K562 (cell line): ENCODE results near the gene SH3BP5. TPM values are rescaled to one million over a fixed set of nuclear protein-coding genes. Genes with fewer than 3 reads are reported as not detected.
A peak's percentile ranks its signal among the peaks of the same experiment; 100 is the strongest.

ENCODE experiments used
- ARID1B ChIP-seq: fragments of 450-650 bp; IDR thresholded peaks from 2 replicates; pipeline ENCODE4 v1.6.1; 2016; ENCODE audit warnings: antibody characterized with exemption, mild to moderate bottlenecking, inconsistent platforms
- CBX3 ChIP-seq, 2 experiments: IDR thresholded peaks; 1 replicate in 1 of 2; 2 replicates in 1 of 2; pipeline ENCODE4 v1.6.1; 2012; ENCODE audit warnings: inconsistent platforms in 2 of 2, low read length in 2 of 2, borderline replicate concordance in 1 of 2, control low read depth in 1 of 2
- CEBPB ChIP-seq: fragments of 450-650 bp; IDR thresholded peaks from 2 replicates; pipeline ENCODE4 v1.6.1; 2016; ENCODE audit warnings: missing genetic modification characterization, missing compliant biosample characterization
- CREB1 ChIP-seq, 2 experiments: sonication (generic) in 1 of 2; formaldehyde crosslinking in 1 of 2; IDR thresholded peaks; 2 replicates each; pipeline versions ENCODE4 v1.6.1 to v1.8.0; 2012 to 2022; ENCODE audit warnings: inconsistent platforms in 1 of 2, mild to moderate bottlenecking in 1 of 2, missing genetic modification reagents in 1 of 2, moderate library complexity in 1 of 2
- DPF2 ChIP-seq: fragments of 450-650 bp; IDR thresholded peaks from 2 replicates; pipeline ENCODE4 v1.6.1; 2016
- ELF4 ChIP-seq: fragments of 450-650 bp; formaldehyde crosslinking; IDR thresholded peaks from 2 replicates; pipeline ENCODE4 v1.4.0; 2022; ENCODE audit warnings: missing genetic modification characterization
- FOXJ2 ChIP-seq: fragments of 200-800 bp; sonication (Bioruptor generic); IDR thresholded peaks from 2 replicates; pipeline ENCODE4 v1.6.1; 2016; ENCODE audit warnings: missing genetic modification characterization, missing compliant biosample characterization
- FOXP1 ChIP-seq: sonication (generic); formaldehyde crosslinking; IDR thresholded peaks from 2 replicates; pipeline ENCODE4 v1.8.0; 2022; ENCODE audit warnings: mild to moderate bottlenecking, missing genetic modification reagents
- KHSRP ChIP-seq: fragments of 450-650 bp; IDR thresholded peaks from 2 replicates; pipeline ENCODE4 v1.6.1; 2017
- MEF2A ChIP-seq: IDR thresholded peaks from 2 replicates; pipeline ENCODE4 v1.6.1; 2011; ENCODE audit warnings: low read depth, mild to moderate bottlenecking, low read length, moderate library complexity; ENCODE audit not compliant: control insufficient read depth
- MYC ChIP-seq, 2 experiments: fragments of 250-450 bp in 1 of 2; sonication (Bioruptor Pico) in 1 of 2; IDR thresholded peaks; 2 replicates each; pipeline versions ENCODE4 v1.5.1 to v1.6.1; 2012 to 2021; ENCODE audit warnings: low read depth in 2 of 2, borderline replicate concordance in 1 of 2, improper control_type of control experiment in 1 of 2, low read length in 1 of 2, mild to moderate bottlenecking in 1 of 2, moderate library complexity in 1 of 2
- NBN ChIP-seq: fragments of 450-650 bp; IDR thresholded peaks from 2 replicates; pipeline ENCODE4 v1.6.1; 2016; ENCODE audit warnings: low read depth, mild to moderate bottlenecking
- NCOR1 ChIP-seq: fragments of 450-650 bp; IDR thresholded peaks from 2 replicates; pipeline ENCODE4 v1.6.1; 2016; ENCODE audit warnings: mild to moderate bottlenecking, moderate library complexity
- PCBP2 ChIP-seq: fragments of 200-400 bp; formaldehyde crosslinking; IDR thresholded peaks from 2 replicates; pipeline ENCODE4 v1.6.1; 2018; ENCODE audit warnings: low read length, low read depth, mild to moderate bottlenecking, moderate library complexity; ENCODE audit not compliant: poor library complexity, severe bottlenecking
- POLR2AphosphoS5 ChIP-seq: IDR thresholded peaks from 2 replicates; pipeline ENCODE4 v1.6.1; 2011; ENCODE audit warnings: mild to moderate bottlenecking, low read depth, low read length, moderate library complexity; ENCODE audit not compliant: control insufficient read depth, insufficient read depth
- RNF2 ChIP-seq: sonication (generic); IDR thresholded peaks from 2 replicates; pipeline ENCODE4 v1.6.1; 2016
- SMARCA4 ChIP-seq: fragments of 450-650 bp; IDR thresholded peaks from 2 replicates; pipeline ENCODE4 v1.6.1; 2016
- TCF3 ChIP-seq: sonication (generic); formaldehyde crosslinking; IDR thresholded peaks from 2 replicates; pipeline ENCODE4 v1.4.0; 2020; ENCODE audit warnings: mild to moderate bottlenecking, missing genetic modification reagents
- TEAD4 ChIP-seq, 2 experiments: sonication (generic) in 1 of 2; formaldehyde crosslinking in 1 of 2; IDR thresholded peaks; 2 replicates each; pipeline versions ENCODE4 v1.6.1 to v1.8.0; 2012 to 2022; ENCODE audit warnings: borderline replicate concordance in 1 of 2, inconsistent platforms in 1 of 2, low read length in 1 of 2, mild to moderate bottlenecking in 1 of 2, missing genetic modification reagents in 1 of 2
- TFAM ChIP-seq: fragments of 250-450 bp; sonication (Bioruptor Pico); conservative IDR thresholded peaks from 2 replicates; pipeline ENCODE4 v1.5.0; 2021; ENCODE audit warnings: mild to moderate bottlenecking, moderate library complexity
- ZKSCAN1 ChIP-seq: fragments of 150-350 bp; IDR thresholded peaks from 2 replicates; pipeline ENCODE4 v1.6.1; 2016; ENCODE audit warnings: low read depth, low read length
- ZNF174 ChIP-seq: fragments of 250-450 bp; sonication (Bioruptor Pico); IDR thresholded peaks from 2 replicates; pipeline ENCODE4 v1.4.0; 2020; ENCODE audit warnings: mild to moderate bottlenecking
- ZNF24 ChIP-seq: fragments of 450-650 bp; IDR thresholded peaks from 2 replicates; pipeline ENCODE4 v1.6.1; 2016
- ZNF282 ChIP-seq: sonication (generic); formaldehyde crosslinking; IDR thresholded peaks from 2 replicates; pipeline ENCODE4 v1.8.1; 2023; ENCODE audit warnings: missing genetic modification reagents
- ZNF668 ChIP-seq: fragments of 250-450 bp; sonication (Bioruptor Pico); IDR thresholded peaks from 2 replicates; pipeline ENCODE4 v1.8.0; 2022; ENCODE audit warnings: mild to moderate bottlenecking, inconsistent platforms
- polyA plus RNA-seq, 8 experiments: library from polyadenylated mRNA; depleted of rRNA in 4 of 8; stranded (reverse) in 5 of 8; unstranded in 3 of 8; fragments of >200 nt; fragmentation: Nextera tagmentation in 2 of 8; fragmentation: Illumina TruSeq in 1 of 8; extraction: Ambion mirVana in 2 of 8; extraction: Trizol in 1 of 8; gene quantifications; 2 replicates each; pipeline versions ENCODE4 v1.2.1 to v1.2.3, GENCODE V29; 2011 to 2014; ENCODE audit warnings: inconsistent platforms in 1 of 8, missing spikeins in 1 of 8
- total RNA-seq, 7 experiments: library from RNA; depleted of rRNA in 6 of 7; stranded (reverse); fragments of >200 nt in 6 of 7; fragmentation: Illumina TruSeq in 2 of 7; extraction: Trizol in 2 of 7; gene quantifications; 2 replicates each; pipeline versions ENCODE4 v1.2.1 to v1.2.3, GENCODE V29; 2011 to 2021; ENCODE audit warnings: low replicate concordance in 1 of 7
- TF ChIP-seq, protein P1 (sequence below): sonication (generic); formaldehyde crosslinking; IDR thresholded peaks from 2 replicates; pipeline ENCODE4 v1.5.0; 2020; ENCODE audit warnings: missing genetic modification reagents
- TF ChIP-seq, protein P2 (sequence below): sonication (generic); formaldehyde crosslinking; IDR thresholded peaks from 2 replicates; pipeline ENCODE4 v1.8.0; 2022; ENCODE audit warnings: missing genetic modification reagents, mild to moderate bottlenecking, moderate library complexity, borderline replicate concordance
- TF ChIP-seq, protein P3 (sequence below): sonication (generic); formaldehyde crosslinking; IDR thresholded peaks from 2 replicates; pipeline ENCODE4 v1.8.0; 2022; ENCODE audit warnings: mild to moderate bottlenecking, low read depth, missing genetic modification reagents

Gene SH3BP5
- total and polyA plus RNA-seq, 9 of the 15 experiments (the other 6 are each of a cell fraction or from before 2014, with no cell fraction given), result 2.9 to 29.0 (median 14.9) TPM

DNA sequence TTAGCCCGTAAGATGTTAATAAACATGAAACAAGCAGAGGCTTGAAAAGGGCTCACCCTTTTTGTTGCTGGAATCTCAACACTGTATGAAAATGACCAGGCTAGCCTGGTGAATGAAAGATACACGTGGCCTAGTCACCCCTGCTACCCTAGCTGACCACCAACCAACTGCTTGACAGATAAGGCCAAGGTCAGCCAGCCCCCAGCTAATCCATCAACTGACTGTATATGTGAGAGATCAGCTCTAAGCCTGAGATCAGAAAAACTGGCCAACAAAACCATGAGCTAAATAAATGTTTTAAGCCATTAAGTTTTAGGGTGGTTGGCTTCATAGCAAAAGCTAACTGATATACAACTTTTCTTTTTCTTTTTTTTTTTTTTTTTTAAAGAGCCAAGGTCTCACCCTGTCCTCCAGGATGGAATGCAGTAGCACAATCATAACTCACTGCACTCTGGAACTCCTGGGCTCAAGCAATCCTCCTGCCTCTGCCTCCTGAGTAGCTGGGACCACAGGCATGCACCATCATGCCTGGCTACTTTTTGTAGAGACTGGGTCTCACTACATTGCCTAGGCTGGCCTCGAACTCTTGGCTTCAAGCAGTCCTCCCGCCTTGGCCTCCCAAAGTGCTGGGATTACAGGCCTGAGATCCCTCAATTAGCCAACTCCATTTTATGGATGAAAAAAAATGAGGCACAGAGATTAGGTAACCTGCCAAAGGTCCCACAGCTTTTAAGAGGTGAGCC is 34.6 kb downstream of the SH3BP5 start (continued):
- TF ChIP-seq MEF2A (no peak), KHSRP (no peak), TEAD4 (IDR thresholded peaks at IDR 0.05; ENCODE audit: low read length) (peak; percentile 87), TEAD4 (CRISPR knock-in tag; IDR thresholded peaks at IDR 0.05; ENCODE audit: borderline replicate concordance) (no peak), TCF3 (CRISPR knock-in tag) (peak; percentile 81), NCOR1 (peak; percentile 75), NBN (no peak), FOXJ2 (tag) (no peak), ARID1B (peak; percentile 76), ZKSCAN1 (0 out of 2 replicates have a peak, but pooled peaks have one; percentile 34), FOXP1 (CRISPR knock-in tag) (no peak), SMARCA4 (peak; percentile 41; the same call in 1 of the 2 replicates), POLR2AphosphoS5 (peak; percentile 76; the same call in 1 of the 2 replicates), DPF2 (peak; percentile 79), ZNF282 (no peak), ZNF668 (no peak), ZNF24 (0 out of 2 replicates have a peak, but pooled peaks have one; percentile 10), PCBP2 (no peak), CREB1 (IDR thresholded peaks at IDR 0.05) (peak; percentile 36; the same call in 1 of the 2 replicates), CREB1 (CRISPR knock-in tag; IDR thresholded peaks at IDR 0.05) (no peak), CEBPB (tag) (no peak), ZNF174 (CRISPR knock-in tag) (no peak), RNF2 (peak; percentile 79; the same call in 1 of the 2 replicates), ELF4 (no peak), MYC (IDR thresholded peaks at IDR 0.05; ENCODE audit: low read depth, low read length) (peak; percentile 81), MYC (CRISPR knock-in tag; IDR thresholded peaks at IDR 0.05; ENCODE audit: borderline replicate concordance, low read depth) (no peak), TFAM (no peak), CBX3 (IDR thresholded peaks at IDR 0.05; ENCODE audit: borderline replicate concordance in 1 of 2, low read length in 2 of 2) (peak in 1 of 2 experiments; percentile 80; a peak in 2 of 3 replicates)
- TF ChIP-seq, protein P1, sequence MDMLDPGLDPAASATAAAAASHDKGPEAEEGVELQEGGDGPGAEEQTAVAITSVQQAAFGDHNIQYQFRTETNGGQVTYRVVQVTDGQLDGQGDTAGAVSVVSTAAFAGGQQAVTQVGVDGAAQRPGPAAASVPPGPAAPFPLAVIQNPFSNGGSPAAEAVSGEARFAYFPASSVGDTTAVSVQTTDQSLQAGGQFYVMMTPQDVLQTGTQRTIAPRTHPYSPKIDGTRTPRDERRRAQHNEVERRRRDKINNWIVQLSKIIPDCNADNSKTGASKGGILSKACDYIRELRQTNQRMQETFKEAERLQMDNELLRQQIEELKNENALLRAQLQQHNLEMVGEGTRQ (CRISPR knock-in tag), result no peak
- TF ChIP-seq, protein P2, sequence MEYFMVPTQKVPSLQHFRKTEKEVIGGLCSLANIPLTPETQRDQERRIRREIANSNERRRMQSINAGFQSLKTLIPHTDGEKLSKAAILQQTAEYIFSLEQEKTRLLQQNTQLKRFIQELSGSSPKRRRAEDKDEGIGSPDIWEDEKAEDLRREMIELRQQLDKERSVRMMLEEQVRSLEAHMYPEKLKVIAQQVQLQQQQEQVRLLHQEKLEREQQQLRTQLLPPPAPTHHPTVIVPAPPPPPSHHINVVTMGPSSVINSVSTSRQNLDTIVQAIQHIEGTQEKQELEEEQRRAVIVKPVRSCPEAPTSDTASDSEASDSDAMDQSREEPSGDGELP (CRISPR knock-in tag), result peak; percentile 41; the same call in 1 of the 2 replicates
- TF ChIP-seq, protein P3, sequence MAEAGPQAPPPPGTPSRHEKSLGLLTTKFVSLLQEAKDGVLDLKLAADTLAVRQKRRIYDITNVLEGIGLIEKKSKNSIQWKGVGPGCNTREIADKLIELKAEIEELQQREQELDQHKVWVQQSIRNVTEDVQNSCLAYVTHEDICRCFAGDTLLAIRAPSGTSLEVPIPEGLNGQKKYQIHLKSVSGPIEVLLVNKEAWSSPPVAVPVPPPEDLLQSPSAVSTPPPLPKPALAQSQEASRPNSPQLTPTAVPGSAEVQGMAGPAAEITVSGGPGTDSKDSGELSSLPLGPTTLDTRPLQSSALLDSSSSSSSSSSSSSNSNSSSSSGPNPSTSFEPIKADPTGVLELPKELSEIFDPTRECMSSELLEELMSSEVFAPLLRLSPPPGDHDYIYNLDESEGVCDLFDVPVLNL (CRISPR knock-in tag), result no peak
